ENCODE measurements around the gene ZNF90.
A peak's percentile ranks its signal among the peaks of the same experiment; 100 is the strongest.
"Not testable (repeated sequence)": the region's sequence is repeated elsewhere in the genome, so short reads cannot be mapped to it uniquely, and the experiment has no call there.

DNA sequence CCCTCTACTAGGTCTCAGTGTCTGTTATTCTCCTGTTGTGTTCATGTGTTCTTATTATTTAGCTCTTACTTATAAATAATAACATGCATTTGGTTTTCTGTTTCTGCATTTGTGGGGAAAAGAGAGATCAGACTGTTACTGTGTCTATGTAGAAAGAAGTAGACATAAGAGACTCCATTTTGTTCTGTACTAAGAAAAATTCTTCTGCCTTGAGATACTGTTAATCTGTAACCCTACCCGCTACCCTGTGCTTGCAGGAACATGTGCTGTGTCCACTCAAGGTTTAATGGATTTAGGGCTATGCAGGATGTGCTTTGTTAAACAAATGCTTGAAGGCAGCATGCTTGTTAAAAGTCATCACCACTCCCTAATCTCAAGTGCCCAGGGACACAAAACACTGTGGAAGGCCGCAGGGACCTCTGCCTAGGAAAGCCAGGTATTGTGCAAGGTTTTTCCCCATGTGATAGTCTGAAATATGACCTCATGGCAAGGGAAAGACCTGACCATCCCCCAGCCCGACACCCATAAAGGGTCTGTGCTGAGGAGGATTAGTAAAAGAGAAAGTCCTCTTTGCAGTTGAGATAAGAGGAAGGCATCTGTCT is 4.5 kb downstream of the ZNF90 start:
- TF ChIP-seq, protein P1, sequence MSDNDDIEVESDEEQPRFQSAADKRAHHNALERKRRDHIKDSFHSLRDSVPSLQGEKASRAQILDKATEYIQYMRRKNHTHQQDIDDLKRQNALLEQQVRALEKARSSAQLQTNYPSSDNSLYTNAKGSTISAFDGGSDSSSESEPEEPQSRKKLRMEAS (CRISPR knock-in tag; IDR thresholded peaks at IDR 0.05), result peak; percentile 28; the same call in 1 of the 2 replicates
- TF ChIP-seq NFYB (CRISPR knock-in tag; conservative IDR thresholded peaks at IDR 0.05; ENCODE audit: low read depth); SP1 (CRISPR knock-in tag; conservative IDR thresholded peaks at IDR 0.05); ZNF232 (CRISPR knock-in tag; IDR thresholded peaks at IDR 0.05); CREM (CRISPR knock-in tag; IDR thresholded peaks at IDR 0.05): not testable (repeated sequence)
- TF ChIP-seq, protein P2, sequence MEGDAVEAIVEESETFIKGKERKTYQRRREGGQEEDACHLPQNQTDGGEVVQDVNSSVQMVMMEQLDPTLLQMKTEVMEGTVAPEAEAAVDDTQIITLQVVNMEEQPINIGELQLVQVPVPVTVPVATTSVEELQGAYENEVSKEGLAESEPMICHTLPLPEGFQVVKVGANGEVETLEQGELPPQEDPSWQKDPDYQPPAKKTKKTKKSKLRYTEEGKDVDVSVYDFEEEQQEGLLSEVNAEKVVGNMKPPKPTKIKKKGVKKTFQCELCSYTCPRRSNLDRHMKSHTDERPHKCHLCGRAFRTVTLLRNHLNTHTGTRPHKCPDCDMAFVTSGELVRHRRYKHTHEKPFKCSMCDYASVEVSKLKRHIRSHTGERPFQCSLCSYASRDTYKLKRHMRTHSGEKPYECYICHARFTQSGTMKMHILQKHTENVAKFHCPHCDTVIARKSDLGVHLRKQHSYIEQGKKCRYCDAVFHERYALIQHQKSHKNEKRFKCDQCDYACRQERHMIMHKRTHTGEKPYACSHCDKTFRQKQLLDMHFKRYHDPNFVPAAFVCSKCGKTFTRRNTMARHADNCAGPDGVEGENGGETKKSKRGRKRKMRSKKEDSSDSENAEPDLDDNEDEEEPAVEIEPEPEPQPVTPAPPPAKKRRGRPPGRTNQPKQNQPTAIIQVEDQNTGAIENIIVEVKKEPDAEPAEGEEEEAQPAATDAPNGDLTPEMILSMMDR (IDR thresholded peaks at IDR 0.05), result not testable (repeated sequence)
- TF ChIP-seq, protein P3, sequence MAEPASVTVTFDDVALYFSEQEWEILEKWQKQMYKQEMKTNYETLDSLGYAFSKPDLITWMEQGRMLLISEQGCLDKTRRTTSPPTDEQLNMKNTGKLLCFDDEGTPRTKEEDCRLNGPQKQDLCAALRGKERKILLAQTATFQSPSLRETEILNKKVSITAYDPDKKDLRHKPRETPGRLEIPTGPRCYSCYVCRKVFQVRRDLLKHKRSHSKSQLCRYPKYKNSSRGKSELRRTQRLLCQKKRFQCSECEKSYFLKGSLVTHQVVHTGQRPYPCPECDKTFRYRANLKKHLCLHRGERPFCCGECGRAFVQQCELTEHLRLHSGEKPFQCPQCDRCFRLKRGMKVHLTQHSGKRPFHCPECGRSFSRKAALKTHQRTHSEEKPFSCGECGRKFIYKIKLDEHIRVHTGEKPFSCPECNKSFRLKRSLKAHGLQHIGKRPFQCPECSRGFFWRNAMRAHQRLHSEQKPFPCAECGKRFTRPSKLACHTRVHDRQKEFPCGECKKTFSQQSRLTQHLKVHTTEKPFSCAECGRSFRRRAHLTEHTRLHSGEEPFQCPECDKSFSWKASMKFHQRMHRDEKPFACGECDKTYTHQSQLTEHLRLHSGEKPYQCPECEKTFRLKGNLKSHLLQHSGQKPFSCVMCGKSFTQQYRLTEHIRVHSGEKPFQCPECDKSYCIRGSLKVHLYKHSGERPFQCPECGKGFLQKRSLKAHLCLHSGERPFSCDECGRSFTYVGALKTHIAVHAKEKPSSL (CRISPR knock-in tag; conservative IDR thresholded peaks at IDR 0.05), result not testable (repeated sequence)
- TF ChIP-seq, protein P4, sequence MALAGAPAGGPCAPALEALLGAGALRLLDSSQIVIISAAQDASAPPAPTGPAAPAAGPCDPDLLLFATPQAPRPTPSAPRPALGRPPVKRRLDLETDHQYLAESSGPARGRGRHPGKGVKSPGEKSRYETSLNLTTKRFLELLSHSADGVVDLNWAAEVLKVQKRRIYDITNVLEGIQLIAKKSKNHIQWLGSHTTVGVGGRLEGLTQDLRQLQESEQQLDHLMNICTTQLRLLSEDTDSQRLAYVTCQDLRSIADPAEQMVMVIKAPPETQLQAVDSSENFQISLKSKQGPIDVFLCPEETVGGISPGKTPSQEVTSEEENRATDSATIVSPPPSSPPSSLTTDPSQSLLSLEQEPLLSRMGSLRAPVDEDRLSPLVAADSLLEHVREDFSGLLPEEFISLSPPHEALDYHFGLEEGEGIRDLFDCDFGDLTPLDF (CRISPR knock-in tag; IDR thresholded peaks at IDR 0.05), result not testable (repeated sequence)
- TF ChIP-seq, protein P5, sequence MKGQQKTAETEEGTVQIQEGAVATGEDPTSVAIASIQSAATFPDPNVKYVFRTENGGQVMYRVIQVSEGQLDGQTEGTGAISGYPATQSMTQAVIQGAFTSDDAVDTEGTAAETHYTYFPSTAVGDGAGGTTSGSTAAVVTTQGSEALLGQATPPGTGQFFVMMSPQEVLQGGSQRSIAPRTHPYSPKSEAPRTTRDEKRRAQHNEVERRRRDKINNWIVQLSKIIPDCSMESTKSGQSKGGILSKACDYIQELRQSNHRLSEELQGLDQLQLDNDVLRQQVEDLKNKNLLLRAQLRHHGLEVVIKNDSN (CRISPR knock-in tag; IDR thresholded peaks at IDR 0.05), result not testable (repeated sequence)
- TF ChIP-seq, protein P6, sequence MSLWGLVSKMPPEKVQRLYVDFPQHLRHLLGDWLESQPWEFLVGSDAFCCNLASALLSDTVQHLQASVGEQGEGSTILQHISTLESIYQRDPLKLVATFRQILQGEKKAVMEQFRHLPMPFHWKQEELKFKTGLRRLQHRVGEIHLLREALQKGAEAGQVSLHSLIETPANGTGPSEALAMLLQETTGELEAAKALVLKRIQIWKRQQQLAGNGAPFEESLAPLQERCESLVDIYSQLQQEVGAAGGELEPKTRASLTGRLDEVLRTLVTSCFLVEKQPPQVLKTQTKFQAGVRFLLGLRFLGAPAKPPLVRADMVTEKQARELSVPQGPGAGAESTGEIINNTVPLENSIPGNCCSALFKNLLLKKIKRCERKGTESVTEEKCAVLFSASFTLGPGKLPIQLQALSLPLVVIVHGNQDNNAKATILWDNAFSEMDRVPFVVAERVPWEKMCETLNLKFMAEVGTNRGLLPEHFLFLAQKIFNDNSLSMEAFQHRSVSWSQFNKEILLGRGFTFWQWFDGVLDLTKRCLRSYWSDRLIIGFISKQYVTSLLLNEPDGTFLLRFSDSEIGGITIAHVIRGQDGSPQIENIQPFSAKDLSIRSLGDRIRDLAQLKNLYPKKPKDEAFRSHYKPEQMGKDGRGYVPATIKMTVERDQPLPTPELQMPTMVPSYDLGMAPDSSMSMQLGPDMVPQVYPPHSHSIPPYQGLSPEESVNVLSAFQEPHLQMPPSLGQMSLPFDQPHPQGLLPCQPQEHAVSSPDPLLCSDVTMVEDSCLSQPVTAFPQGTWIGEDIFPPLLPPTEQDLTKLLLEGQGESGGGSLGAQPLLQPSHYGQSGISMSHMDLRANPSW (CRISPR knock-in tag; conservative IDR thresholded peaks at IDR 0.05; ENCODE audit: low read depth), result not testable (repeated sequence)
- TF ChIP-seq, protein P7, sequence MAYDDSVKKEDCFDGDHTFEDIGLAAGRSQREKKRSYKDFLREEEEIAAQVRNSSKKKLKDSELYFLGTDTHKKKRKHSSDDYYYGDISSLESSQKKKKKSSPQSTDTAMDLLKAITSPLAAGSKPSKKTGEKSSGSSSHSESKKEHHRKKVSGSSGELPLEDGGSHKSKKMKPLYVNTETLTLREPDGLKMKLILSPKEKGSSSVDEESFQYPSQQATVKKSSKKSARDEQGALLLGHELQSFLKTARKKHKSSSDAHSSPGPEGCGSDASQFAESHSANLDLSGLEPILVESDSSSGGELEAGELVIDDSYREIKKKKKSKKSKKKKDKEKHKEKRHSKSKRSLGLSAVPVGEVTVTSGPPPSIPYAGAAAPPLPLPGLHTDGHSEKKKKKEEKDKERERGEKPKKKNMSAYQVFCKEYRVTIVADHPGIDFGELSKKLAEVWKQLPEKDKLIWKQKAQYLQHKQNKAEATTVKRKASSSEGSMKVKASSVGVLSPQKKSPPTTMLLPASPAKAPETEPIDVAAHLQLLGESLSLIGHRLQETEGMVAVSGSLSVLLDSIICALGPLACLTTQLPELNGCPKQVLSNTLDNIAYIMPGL (CRISPR knock-in tag; IDR thresholded peaks at IDR 0.05), result not testable (repeated sequence)
- TF ChIP-seq, protein P8, sequence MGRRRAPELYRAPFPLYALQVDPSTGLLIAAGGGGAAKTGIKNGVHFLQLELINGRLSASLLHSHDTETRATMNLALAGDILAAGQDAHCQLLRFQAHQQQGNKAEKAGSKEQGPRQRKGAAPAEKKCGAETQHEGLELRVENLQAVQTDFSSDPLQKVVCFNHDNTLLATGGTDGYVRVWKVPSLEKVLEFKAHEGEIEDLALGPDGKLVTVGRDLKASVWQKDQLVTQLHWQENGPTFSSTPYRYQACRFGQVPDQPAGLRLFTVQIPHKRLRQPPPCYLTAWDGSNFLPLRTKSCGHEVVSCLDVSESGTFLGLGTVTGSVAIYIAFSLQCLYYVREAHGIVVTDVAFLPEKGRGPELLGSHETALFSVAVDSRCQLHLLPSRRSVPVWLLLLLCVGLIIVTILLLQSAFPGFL (CRISPR knock-in tag; IDR thresholded peaks at IDR 0.05; ENCODE audit: borderline replicate concordance), result not testable (repeated sequence)
